GM08714 (cell line): ENCODE measurements around the gene NACC2.
"Not testable (repeated sequence)": the region's sequence is repeated elsewhere in the genome, so short reads cannot be mapped to it uniquely, and the experiment has no call there.

ENCODE experiments used
- H3K4me3 ChIP-seq: fragments of 200-500 bp; sonication (Bioruptor generic); 2 replicates; pipeline ENCODE4 v1.5.1; 2014; ENCODE audit warnings: mild to moderate bottlenecking, low read length, inconsistent platforms
- ZNF274 ChIP-seq: IDR thresholded peaks from 2 replicates; pipeline ENCODE4 v1.6.1; 2012; ENCODE audit warnings: mild to moderate bottlenecking, low read depth, low read length

The NACC2 gene

GRCh38 chr9:136036848-136037247, 58.2 kb downstream of the NACC2 start:
- no peak for TF ChIP-seq ZNF274
- no peak overlapping the region for H3K4me3 ChIP-seq

GRCh38 chr9:136036050-136036449, 59.0 kb downstream of the NACC2 start:
- TF ChIP-seq ZNF274: no peak
- no peak overlapping the region for H3K4me3 ChIP-seq

- no peak for TF ChIP-seq ZNF274
- H3K4me3 ChIP-seq: no peak overlapping the region
Observed at GRCh38 chr9:136031741-136032730, 63.1 kb downstream of the NACC2 start.

- H3K4me3 ChIP-seq: no peak overlapping the region
- TF ChIP-seq ZNF274: no peak
Observed at GRCh38 chr9:136031094-136031493, 64.0 kb downstream of the NACC2 start.

GRCh38 chr9:136029556-136029955, 65.5 kb downstream of the NACC2 start:
- TF ChIP-seq ZNF274: no peak
- no peak overlapping the region for H3K4me3 ChIP-seq

- TF ChIP-seq ZNF274: no peak
- no peak overlapping the region for H3K4me3 ChIP-seq
Observed at GRCh38 chr9:136028760-136029470, 66.2 kb downstream of the NACC2 start.

GRCh38 chr9:136026943-136027289, 68.2 kb downstream of the NACC2 start:
- H3K4me3 ChIP-seq: not testable (repeated sequence)

GRCh38 chr9:136026266-136026942, 68.7 kb downstream of the NACC2 start:
- TF ChIP-seq ZNF274: no peak
- H3K4me3 ChIP-seq: no peak overlapping the region

GRCh38 chr9:136025481-136025880, 69.6 kb downstream of the NACC2 start:
- TF ChIP-seq ZNF274: no peak

GRCh38 chr9:136024696-136025316, 70.3 kb downstream of the NACC2 start:
- no peak for TF ChIP-seq ZNF274
- no peak overlapping the region for H3K4me3 ChIP-seq

More at GRCh38 chr9:136025481-136025880, 69.6 kb downstream of the NACC2 start:
- H3K4me3 ChIP-seq: no peak overlapping the region

- H3K4me3 ChIP-seq: no peak overlapping the region
- no peak for TF ChIP-seq ZNF274
Observed at GRCh38 chr9:136024286-136024685, 70.8 kb downstream of the NACC2 start.

- TF ChIP-seq ZNF274: no peak
- no peak overlapping the region for H3K4me3 ChIP-seq
Observed at GRCh38 chr9:136023410-136024225, 71.5 kb downstream of the NACC2 start.

GRCh38 chr9:136022731-136023409, 72.2 kb downstream of the NACC2 start:
- no peak overlapping the region for H3K4me3 ChIP-seq
- no peak for TF ChIP-seq ZNF274
